ENCODE results near the gene PRSS33.

PRSS33 gene

DNA sequence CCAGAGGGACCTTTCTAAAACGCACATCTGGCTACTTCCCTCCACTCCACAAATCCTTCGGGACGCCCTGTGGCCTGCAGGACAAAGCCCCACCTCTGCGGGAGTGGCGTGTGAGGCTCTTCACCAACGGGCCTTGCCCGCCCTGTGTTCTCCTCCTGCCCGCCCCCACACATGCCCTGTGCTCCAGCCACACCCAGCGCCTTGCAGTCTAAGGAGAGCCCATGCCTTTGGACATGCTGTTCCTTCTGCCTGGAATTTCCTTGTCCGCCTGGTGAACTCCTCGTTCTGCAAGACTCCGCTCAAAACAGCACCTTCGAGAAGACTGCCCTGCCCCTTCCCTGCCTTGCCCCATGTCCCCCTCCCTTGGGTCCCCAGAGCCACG lies 17.7 kb downstream of the PRSS33 start:
- Mint-ChIP-seq H3K27me3 (no peaks in the 10 kb centered on the region), H3K36me3 (ENCODE audit: low read depth) (peaks cover 67% of the 10 kb centered on the region), H3K4me3 (no peak overlapping the region), H3K4me1 (peaks cover 13% of the 10 kb centered on the region), H3K9me3 (no peaks in the 10 kb centered on the region), H3K27ac (peak overlapping the region; percentile 31)
- no peak for ATAC-seq
- DNase-seq = no peak

- Mint-ChIP-seq H3K4me1 (peaks cover 13% of the 10 kb centered on the region), H3K27ac (no peak overlapping the region), H3K27me3 (no peaks in the 10 kb centered on the region), H3K4me3 (no peak overlapping the region), H3K36me3 (ENCODE audit: low read depth) (peaks cover 73% of the 10 kb centered on the region), H3K9me3 (no peaks in the 10 kb centered on the region)
- DNase-seq (no peak), ATAC-seq (no peak)
These were observed 18.2 kb downstream of the PRSS33 start for GRCh38 chr16:2769100-2769529.

GRCh38 chr16:2768403-2769089 lies 18.8 kb downstream of the PRSS33 start:
- Mint-ChIP-seq H3K36me3 (ENCODE audit: low read depth) (peaks cover 77% of the 10 kb centered on the region), H3K4me3 (no peak overlapping the region), H3K9me3 (no peaks in the 10 kb centered on the region), H3K4me1 (peaks cover 11% of the 10 kb centered on the region), H3K27me3 (no peaks in the 10 kb centered on the region), H3K27ac (no peak overlapping the region)
- ATAC-seq (no peak), DNase-seq (no peak)

DNA sequence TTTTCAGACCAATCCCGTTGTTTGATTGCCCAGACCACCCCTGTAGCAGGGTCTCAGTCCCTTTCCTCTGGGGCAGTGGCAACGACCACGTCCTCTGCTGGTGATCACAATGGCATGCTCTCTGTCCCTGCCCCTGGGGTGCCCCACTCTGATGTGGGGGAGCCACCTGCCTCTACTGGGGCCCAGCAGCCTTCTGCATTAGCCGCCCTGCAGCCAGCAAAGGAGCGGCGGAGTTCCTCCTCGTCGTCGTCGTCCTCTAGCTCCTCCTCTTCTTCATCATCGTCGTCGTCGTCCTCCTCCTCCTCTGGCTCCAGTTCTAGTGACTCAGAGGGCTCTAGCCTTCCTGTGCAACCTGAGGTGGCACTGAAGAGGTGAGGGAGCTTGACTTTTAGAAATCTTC lies 19.5 kb downstream of the PRSS33 start:
- no peaks in the 10 kb centered on the region for H3K27me3 Mint-ChIP-seq
- peaks cover 11% of the 10 kb centered on the region for H3K4me1 Mint-ChIP-seq
- no peak overlapping the region for H3K27ac Mint-ChIP-seq
- no peaks in the 10 kb centered on the region for H3K9me3 Mint-ChIP-seq
- ATAC-seq (no peak), DNase-seq (no peak)
- H3K4me3 Mint-ChIP-seq = no peak overlapping the region
- peaks cover 78% of the 10 kb centered on the region for H3K36me3 Mint-ChIP-seq (ENCODE audit: low read depth)

- DNase-seq = no peak
- H3K27me3 Mint-ChIP-seq = no peaks in the 10 kb centered on the region
- peaks cover 80% of the 10 kb centered on the region for H3K36me3 Mint-ChIP-seq (ENCODE audit: low read depth)
- ATAC-seq = no peak
- no peaks in the 10 kb centered on the region for H3K9me3 Mint-ChIP-seq
- peaks cover 8% of the 10 kb centered on the region for H3K4me1 Mint-ChIP-seq
- no peak overlapping the region for H3K4me3 Mint-ChIP-seq
- H3K27ac Mint-ChIP-seq = no peak overlapping the region
These were observed 20.1 kb downstream of the PRSS33 start for GRCh38 chr16:2767140-2767731.

DNA sequence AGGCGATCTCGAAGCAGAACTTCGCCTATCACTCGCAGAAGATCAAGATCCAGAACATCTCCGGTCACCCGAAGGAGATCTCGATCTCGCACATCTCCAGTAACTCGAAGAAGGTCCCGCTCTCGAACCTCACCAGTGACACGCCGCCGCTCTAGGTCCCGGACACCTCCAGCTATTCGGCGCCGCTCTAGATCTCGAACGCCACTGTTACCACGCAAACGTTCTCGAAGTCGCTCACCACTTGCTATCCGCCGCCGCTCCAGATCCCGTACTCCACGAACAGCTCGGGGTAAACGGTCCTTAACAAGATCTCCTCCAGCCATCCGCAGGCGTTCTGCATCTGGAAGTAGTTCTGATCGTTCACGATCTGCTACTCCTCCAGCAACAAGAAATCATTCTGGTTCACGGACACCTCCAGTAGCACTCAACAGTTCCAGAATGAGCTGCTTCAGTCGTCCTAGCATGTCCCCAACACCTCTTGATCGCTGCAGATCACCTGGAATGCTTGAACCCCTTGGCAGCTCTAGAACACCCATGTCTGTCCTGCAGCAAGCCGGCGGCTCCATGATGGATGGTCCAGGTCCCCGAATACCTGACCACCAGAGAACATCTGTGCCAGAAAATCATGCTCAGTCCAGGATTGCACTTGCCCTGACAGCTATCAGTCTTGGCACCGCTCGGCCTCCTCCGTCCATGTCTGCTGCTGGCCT lies 20.8 kb downstream of the PRSS33 start:
- peaks cover 82% of the 10 kb centered on the region for H3K36me3 Mint-ChIP-seq (ENCODE audit: low read depth)
- DNase-seq = no peak
- no peaks in the 10 kb centered on the region for H3K9me3 Mint-ChIP-seq
- no peak overlapping the region for H3K4me3 Mint-ChIP-seq
- no peak for ATAC-seq
- peaks cover 8% of the 10 kb centered on the region for H3K4me1 Mint-ChIP-seq
- no peaks in the 10 kb centered on the region for H3K27me3 Mint-ChIP-seq
- peak overlapping the region; percentile 13 for H3K27ac Mint-ChIP-seq

- no peak overlapping the region for H3K4me3 Mint-ChIP-seq
- DNase-seq (no peak), ATAC-seq (no peak)
- peaks cover 85% of the 10 kb centered on the region for H3K36me3 Mint-ChIP-seq (ENCODE audit: low read depth)
- no peak overlapping the region for H3K27ac Mint-ChIP-seq
- H3K4me1 Mint-ChIP-seq = peaks cover 9% of the 10 kb centered on the region
- no peaks in the 10 kb centered on the region for H3K9me3 Mint-ChIP-seq
- no peaks in the 10 kb centered on the region for H3K27me3 Mint-ChIP-seq
These were observed 21.6 kb downstream of the PRSS33 start for GRCh38 chr16:2765462-2766404.

DNA sequence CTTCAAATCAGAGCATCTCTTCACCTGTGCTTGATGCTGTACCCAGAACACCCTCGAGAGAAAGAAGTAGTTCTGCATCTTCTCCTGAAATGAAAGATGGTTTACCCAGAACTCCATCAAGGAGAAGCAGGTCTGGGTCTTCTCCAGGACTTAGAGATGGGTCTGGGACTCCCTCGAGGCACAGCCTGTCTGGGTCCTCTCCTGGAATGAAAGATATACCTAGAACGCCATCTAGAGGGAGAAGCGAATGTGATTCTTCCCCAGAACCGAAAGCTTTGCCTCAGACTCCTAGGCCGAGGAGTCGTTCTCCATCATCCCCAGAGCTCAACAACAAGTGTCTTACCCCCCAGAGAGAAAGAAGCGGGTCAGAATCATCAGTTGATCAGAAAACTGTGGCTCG lies 22.6 kb downstream of the PRSS33 start:
- Mint-ChIP-seq H3K27me3 (no peaks in the 10 kb centered on the region), H3K9me3 (no peaks in the 10 kb centered on the region), H3K27ac (no peak overlapping the region), H3K36me3 (ENCODE audit: low read depth) (peaks cover 89% of the 10 kb centered on the region), H3K4me3 (no peak overlapping the region), H3K4me1 (peaks cover 8% of the 10 kb centered on the region)
- DNase-seq (no peak), ATAC-seq (no peak)

GRCh38 chr16:2763173-2763572 lies 24.2 kb downstream of the PRSS33 start:
- no peak for ATAC-seq
- no peak for DNase-seq
- no peak overlapping the region for H3K4me3 Mint-ChIP-seq
- peak overlapping the region; percentile 36 for H3K27ac Mint-ChIP-seq
- H3K9me3 Mint-ChIP-seq = no peaks in the 10 kb centered on the region
- peaks cover 7% of the 10 kb centered on the region for H3K4me1 Mint-ChIP-seq
- H3K36me3 Mint-ChIP-seq (ENCODE audit: low read depth) = peaks cover 94% of the 10 kb centered on the region
- H3K27me3 Mint-ChIP-seq = no peaks in the 10 kb centered on the region

DNA sequence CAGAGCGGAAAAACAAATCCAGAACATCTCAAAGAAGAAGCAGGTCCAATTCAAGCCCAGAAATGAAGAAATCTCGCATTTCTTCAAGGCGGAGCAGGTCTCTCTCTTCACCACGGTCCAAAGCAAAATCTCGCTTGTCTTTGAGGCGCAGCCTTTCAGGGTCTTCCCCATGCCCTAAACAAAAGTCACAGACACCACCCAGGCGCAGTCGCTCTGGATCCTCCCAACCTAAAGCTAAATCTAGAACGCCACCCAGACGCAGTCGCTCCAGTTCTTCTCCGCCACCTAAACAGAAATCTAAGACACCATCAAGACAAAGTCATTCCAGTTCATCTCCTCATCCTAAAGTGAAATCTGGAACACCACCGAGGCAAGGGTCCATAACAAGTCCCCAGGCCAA lies 24.6 kb downstream of the PRSS33 start:
- Mint-ChIP-seq H3K36me3 (ENCODE audit: low read depth) (peaks cover 94% of the 10 kb centered on the region), H3K27me3 (no peaks in the 10 kb centered on the region), H3K27ac (peak overlapping the region; percentile 59), H3K4me1 (peaks cover 7% of the 10 kb centered on the region), H3K4me3 (no peak overlapping the region), H3K9me3 (no peaks in the 10 kb centered on the region)
- ATAC-seq (no peak), DNase-seq (no peak)

GRCh38 chr16:2761886-2762583 lies 25.3 kb downstream of the PRSS33 start:
- no peak for ATAC-seq
- Mint-ChIP-seq H3K27ac (peak overlapping the region; percentile 59), H3K4me1 (peaks cover 14% of the 10 kb centered on the region)

DNA sequence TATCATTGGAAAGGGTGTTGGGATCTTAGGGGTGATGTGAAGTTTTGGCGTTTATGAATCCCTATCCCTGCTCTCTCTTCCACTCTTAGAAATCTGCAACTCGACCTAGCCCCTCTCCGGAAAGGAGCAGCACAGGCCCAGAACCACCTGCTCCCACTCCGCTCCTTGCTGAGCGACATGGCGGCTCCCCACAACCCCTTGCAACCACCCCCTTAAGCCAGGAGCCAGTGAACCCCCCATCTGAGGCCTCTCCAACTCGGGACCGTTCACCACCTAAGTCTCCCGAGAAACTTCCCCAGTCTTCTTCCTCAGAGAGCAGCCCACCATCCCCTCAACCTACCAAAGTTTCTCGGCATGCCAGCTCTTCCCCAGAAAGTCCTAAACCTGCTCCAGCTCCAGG lies 25.9 kb downstream of the PRSS33 start:
- no peaks in the 10 kb centered on the region for H3K9me3 Mint-ChIP-seq
- ATAC-seq (no peak), DNase-seq (no peak)
- peaks cover 98% of the 10 kb centered on the region for H3K36me3 Mint-ChIP-seq (ENCODE audit: low read depth)
- H3K4me3 Mint-ChIP-seq = no peak overlapping the region
- no peaks in the 10 kb centered on the region for H3K27me3 Mint-ChIP-seq
- H3K4me1 Mint-ChIP-seq = peaks cover 20% of the 10 kb centered on the region
- no peak overlapping the region for H3K27ac Mint-ChIP-seq

More at GRCh38 chr16:2761886-2762583, 25.3 kb downstream of the PRSS33 start:
- H3K27me3 Mint-ChIP-seq = no peaks in the 10 kb centered on the region
- H3K9me3 Mint-ChIP-seq = no peaks in the 10 kb centered on the region
- DNase-seq = no peak
- H3K36me3 Mint-ChIP-seq (ENCODE audit: low read depth) = peaks cover 98% of the 10 kb centered on the region
- H3K4me3 Mint-ChIP-seq = no peak overlapping the region

GRCh38 chr16:2757344-2757743 lies 30.0 kb downstream of the PRSS33 start:
- Mint-ChIP-seq H3K27me3 (no peaks in the 10 kb centered on the region), H3K27ac (peak overlapping the region; percentile 32), H3K36me3 (ENCODE audit: low read depth) (peaks cover 86% of the 10 kb centered on the region), H3K4me1 (peaks cover 48% of the 10 kb centered on the region), H3K9me3 (no peaks in the 10 kb centered on the region), H3K4me3 (no peak overlapping the region)
- no peak for ATAC-seq
- DNase-seq = no peak

Data from activated naive CD8-positive, alpha-beta T cell treated with anti-CD3 and anti-CD28 coated beads, Interleukin-2, amount 50 U/mL, for 24 hours (primary cell).